ENCODE measurements around the gene ZGPAT. TPM values are rescaled to one million over a fixed set of nuclear protein-coding genes. Genes with fewer than 3 reads are reported as not detected.
A peak's percentile ranks its signal among the peaks of the same experiment; 100 is the strongest.

ZGPAT gene
- total and polyA plus RNA-seq, 9 of the 15 experiments (the other 6 are each of a cell fraction or from before 2014, with no cell fraction given): 0.14 to 26.6 (median 7.4) TPM

DNA sequence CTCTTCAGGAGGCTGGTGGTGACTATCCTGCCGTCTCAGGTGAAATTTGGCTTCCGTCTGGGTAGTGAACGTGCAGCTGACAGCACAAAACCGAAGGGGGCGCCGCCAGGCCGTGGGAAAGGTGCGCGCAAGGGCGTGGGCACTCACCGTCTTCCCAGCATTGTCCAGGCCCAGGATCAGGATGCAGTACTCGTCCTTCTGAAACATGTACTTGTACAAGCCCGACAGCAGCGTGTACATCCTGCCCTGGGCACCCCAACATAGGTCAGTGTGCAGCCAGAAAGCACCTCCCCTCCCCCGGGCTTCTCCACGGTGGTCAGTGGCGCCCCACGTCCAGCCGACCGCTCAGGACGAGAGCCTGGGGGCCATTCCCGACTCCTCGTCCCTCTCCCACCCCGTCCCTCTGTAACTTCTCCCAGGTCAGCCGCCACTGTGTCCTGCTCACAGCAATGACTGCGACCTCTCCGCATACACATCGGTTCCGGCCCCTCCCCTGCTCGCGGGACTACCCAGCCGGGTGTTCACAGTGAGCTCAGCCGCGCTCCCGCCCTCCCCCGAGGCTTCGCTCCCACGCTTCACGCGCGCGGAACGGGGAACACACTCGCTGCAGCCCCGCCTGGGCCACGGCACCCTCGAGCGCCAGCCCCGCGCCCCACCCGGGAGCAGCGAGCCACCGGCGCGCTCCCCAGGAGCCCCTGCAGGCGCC is 834 bp upstream of the ZGPAT start (continued):
- TF ChIP-seq SOX6 (IDR thresholded peaks at IDR 0.05) (peak; percentile 22; the same call in 1 of the 2 replicates), NR2C1 (IDR thresholded peaks at IDR 0.05) (peak; percentile 44; the same call in 1 of the 2 replicates), NR2C1 (tag; IDR thresholded peaks at IDR 0.05) (peak; percentile 48), SIN3B (IDR thresholded peaks at IDR 0.05; ENCODE audit: low read depth) (peak; percentile 32; the same call in 1 of the 2 replicates), ESRRA (IDR thresholded peaks at IDR 0.05; ENCODE audit: borderline replicate concordance, low read depth) (peak; percentile 13; the same call in 1 of the 2 replicates), EZH2 (IDR thresholded peaks at IDR 0.05; ENCODE audit: borderline replicate concordance, low read depth, low read length) (no peak), PHF21A (IDR thresholded peaks at IDR 0.05; ENCODE audit: borderline replicate concordance, low read depth) (no peak), HNRNPH1 (optimal IDR thresholded peaks at IDR 0.05; ENCODE audit: low read depth, low read length) (no peak), OTX1 (CRISPR knock-in tag; IDR thresholded peaks at IDR 0.05) (peak; percentile 17; the same call in 1 of the 2 replicates), SIN3A (IDR thresholded peaks at IDR 0.05; ENCODE audit: borderline replicate concordance in 2 of 2, control insufficient read depth in 1 of 2, low read depth in 2 of 2, low read length in 2 of 2) (0 out of 4 replicates have a peak, but pooled peaks have one; percentile 32 to 34), KDM4B (IDR thresholded peaks at IDR 0.05; ENCODE audit: borderline replicate concordance in 2 of 2, low read depth in 1 of 2) (peak in 1 of 2 experiments; percentile 48; a peak in 1 of 4 replicates), SAP30 (IDR thresholded peaks at IDR 0.05; ENCODE audit: borderline replicate concordance, insufficient read depth, low read depth, low read length, poor library complexity, severe bottlenecking) (peak; percentile 45), GATAD2A (IDR thresholded peaks at IDR 0.05) (0 out of 2 replicates have a peak, but pooled peaks have one; percentile 41)
- TF ChIP-seq, protein P1, sequence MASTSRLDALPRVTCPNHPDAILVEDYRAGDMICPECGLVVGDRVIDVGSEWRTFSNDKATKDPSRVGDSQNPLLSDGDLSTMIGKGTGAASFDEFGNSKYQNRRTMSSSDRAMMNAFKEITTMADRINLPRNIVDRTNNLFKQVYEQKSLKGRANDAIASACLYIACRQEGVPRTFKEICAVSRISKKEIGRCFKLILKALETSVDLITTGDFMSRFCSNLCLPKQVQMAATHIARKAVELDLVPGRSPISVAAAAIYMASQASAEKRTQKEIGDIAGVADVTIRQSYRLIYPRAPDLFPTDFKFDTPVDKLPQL (IDR thresholded peaks at IDR 0.05; ENCODE audit: extremely low read depth, insufficient read length): no peak
- TF ChIP-seq, protein P2, sequence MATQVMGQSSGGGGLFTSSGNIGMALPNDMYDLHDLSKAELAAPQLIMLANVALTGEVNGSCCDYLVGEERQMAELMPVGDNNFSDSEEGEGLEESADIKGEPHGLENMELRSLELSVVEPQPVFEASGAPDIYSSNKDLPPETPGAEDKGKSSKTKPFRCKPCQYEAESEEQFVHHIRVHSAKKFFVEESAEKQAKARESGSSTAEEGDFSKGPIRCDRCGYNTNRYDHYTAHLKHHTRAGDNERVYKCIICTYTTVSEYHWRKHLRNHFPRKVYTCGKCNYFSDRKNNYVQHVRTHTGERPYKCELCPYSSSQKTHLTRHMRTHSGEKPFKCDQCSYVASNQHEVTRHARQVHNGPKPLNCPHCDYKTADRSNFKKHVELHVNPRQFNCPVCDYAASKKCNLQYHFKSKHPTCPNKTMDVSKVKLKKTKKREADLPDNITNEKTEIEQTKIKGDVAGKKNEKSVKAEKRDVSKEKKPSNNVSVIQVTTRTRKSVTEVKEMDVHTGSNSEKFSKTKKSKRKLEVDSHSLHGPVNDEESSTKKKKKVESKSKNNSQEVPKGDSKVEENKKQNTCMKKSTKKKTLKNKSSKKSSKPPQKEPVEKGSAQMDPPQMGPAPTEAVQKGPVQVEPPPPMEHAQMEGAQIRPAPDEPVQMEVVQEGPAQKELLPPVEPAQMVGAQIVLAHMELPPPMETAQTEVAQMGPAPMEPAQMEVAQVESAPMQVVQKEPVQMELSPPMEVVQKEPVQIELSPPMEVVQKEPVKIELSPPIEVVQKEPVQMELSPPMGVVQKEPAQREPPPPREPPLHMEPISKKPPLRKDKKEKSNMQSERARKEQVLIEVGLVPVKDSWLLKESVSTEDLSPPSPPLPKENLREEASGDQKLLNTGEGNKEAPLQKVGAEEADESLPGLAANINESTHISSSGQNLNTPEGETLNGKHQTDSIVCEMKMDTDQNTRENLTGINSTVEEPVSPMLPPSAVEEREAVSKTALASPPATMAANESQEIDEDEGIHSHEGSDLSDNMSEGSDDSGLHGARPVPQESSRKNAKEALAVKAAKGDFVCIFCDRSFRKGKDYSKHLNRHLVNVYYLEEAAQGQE (IDR thresholded peaks at IDR 0.05; ENCODE audit: borderline replicate concordance): peak; percentile 69; the same call in 1 of the 2 replicates
- TF ChIP-seq, protein P2 (CRISPR knock-in tag; IDR thresholded peaks at IDR 0.05; ENCODE audit: low read depth): no peak
